GM19395 (cell line): ENCODE results near the gene DDX42.
"Not testable (repeated sequence)": the region's sequence is repeated elsewhere in the genome, so short reads cannot be mapped to it uniquely, and the experiment has no call there.

Source experiments
- ATAC-seq: cut with Tn5 transposase; IDR thresholded peaks from one replicate; pipeline ENCODE4 v1.9.1; 2021; ENCODE audit warnings: mild to moderate bottlenecking, moderate library complexity; ENCODE audit not compliant: unreplicated experiment

The DDX42 gene

GRCh38 chr17:63837480-63837879 is 63.5 kb downstream of the DDX42 start:
- ATAC-seq = no peak

GRCh38 chr17:63837962-63838600 is 64.1 kb downstream of the DDX42 start:
- ATAC-seq = no peak

- ATAC-seq = no peak
Observed at GRCh38 chr17:63838631-63839171, 64.7 kb downstream of the DDX42 start.

- ATAC-seq = no peak
Observed at GRCh38 chr17:63840591-63841349, 66.8 kb downstream of the DDX42 start.

GRCh38 chr17:63841350-63842172 is 67.6 kb downstream of the DDX42 start:
- no peak for ATAC-seq

GRCh38 chr17:63842173-63842539 is 68.2 kb downstream of the DDX42 start:
- ATAC-seq = peak; percentile 31

- ATAC-seq = peak; percentile 74
Observed at GRCh38 chr17:63842540-63843386, 68.8 kb downstream of the DDX42 start, which contains the start of gene SMARCD2. Gene SMARCD2, minus strand, starts transcription at chr17:63842685. Its CDS starts 11 bp downstream, at chr17:63842674.

- not testable (repeated sequence) for ATAC-seq
Observed at GRCh38 chr17:63843387-63843888, 69.5 kb downstream of the DDX42 start.

- no peak for ATAC-seq
Observed at GRCh38 chr17:63843910-63844677, 70.1 kb downstream of the DDX42 start.

- ATAC-seq = no peak
Observed at GRCh38 chr17:63845509-63845908, 71.5 kb downstream of the DDX42 start.

GRCh38 chr17:63847525-63848249 is 73.7 kb downstream of the DDX42 start:
- no peak for ATAC-seq

- ATAC-seq = peak; percentile 91
Observed at GRCh38 chr17:63848834-63849689, 75.1 kb downstream of the DDX42 start.

GRCh38 chr17:63850401-63850800 is 76.4 kb downstream of the DDX42 start:
- ATAC-seq = no peak

GRCh38 chr17:63853260-63853659 is 79.3 kb downstream of the DDX42 start:
- ATAC-seq = no peak

- no peak for ATAC-seq
Observed at GRCh38 chr17:63854709-63855108, 80.7 kb downstream of the DDX42 start.

- no peak for ATAC-seq
Observed at GRCh38 chr17:63855185-63855584, 81.2 kb downstream of the DDX42 start.

GRCh38 chr17:63856425-63856824 is 82.5 kb downstream of the DDX42 start:
- not testable (repeated sequence) for ATAC-seq

GRCh38 chr17:63859257-63859656 is 85.3 kb downstream of the DDX42 start:
- ATAC-seq = no peak
